Retinal pigment epithelial cell (primary cell): ENCODE results near the gene PCDHB5.
"Not testable (repeated sequence)": the region's sequence is repeated elsewhere in the genome, so short reads cannot be mapped to it uniquely, and the experiment has no call there.

ENCODE experiments used
- DNase-seq: peaks from one replicate; pipeline ENCODE4 v3.0.0-alpha.2; 2010; ENCODE audit warnings: low read depth
- H3K4me3 ChIP-seq: 2 replicates; pipeline ENCODE4 v1.5.1; 2011; ENCODE audit warnings: mild to moderate bottlenecking, low read length, control low read depth, moderate library complexity
- TF ChIP-seq, protein P1 (sequence below): conservative IDR thresholded peaks from 2 replicates; pipeline ENCODE4 v1.5.1; 2011; ENCODE audit warnings: low read depth, low read length, control low read depth, inconsistent platforms

Gene PCDHB5

DNA sequence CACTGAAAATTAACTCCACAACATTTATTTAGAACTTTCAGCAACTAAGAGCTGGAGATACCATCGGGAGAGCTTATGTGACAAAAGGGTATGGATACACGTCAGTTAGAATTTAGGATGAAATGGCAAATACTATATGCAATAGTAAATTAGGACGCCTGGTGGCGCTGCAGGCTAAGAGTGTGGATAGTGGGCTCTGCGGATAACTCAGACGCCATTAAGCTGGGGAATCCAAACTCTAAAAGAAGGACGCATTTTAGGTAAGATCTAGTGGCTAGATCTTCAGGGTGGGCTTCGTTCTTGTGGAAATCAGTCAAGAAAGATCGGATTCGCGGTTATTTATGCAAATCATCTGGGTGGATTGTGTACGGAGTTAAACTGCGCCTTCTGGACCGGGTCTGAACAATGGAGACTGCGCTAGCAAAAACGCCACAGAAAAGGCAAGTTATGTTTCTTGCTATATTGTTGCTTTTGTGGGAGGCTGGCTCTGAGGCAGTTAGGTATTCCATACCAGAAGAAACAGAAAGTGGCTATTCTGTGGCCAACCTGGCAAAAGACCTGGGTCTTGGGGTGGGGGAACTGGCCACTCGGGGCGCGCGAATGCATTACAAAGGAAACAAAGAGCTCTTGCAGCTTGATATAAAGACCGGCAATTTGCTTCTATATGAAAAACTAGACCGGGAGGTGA lies at the start of gene PCDHB5:
Gene PCDHB5, plus strand, starts transcription at position 177 of the 688 bp plus-strand sequence. Its CDS starts 229 bp downstream, at position 406.
- H3K4me3 ChIP-seq: peak within 1 kb of the TSS; percentile 2
- DNase-seq: no peak

DNA sequence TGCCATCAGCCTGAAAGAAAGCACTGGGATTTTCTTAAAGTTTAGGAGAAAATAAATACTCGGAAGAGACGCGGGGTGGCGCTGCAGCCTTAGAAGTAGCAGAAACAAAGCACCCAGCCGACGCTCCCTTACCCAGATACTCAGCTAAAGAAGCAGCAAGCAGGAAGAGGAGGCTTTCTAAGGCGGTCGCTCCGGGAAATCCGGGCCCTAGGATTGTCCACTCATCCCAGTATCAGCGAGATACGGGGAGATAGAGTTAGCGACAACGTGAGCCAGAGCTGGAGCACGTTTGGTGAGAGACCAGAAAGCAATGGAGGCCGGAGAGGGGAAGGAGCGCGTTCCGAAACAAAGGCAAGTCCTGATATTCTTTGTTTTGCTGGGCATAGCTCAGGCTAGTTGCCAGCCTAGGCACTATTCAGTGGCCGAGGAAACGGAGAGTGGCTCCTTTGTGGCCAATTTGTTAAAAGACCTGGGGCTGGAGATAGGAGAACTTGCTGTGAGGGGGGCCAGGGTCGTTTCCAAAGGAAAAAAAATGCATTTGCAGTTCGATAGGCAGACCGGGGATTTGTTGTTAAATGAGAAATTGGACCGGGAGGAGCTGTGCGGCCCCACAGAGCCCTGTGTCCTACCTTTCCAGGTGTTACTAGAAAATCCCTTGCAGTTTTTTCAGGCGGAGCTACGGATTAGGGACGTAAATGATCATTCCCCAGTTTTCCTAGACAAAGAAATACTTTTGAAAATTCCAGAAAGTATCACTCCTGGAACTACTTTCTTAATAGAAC lies 40.3 kb upstream of the PCDHB5 start, which contains the start of gene PCDHB2:
Gene PCDHB2, plus strand, starts transcription at position 135 of the 782 bp plus-strand sequence. Its CDS starts 176 bp downstream, at position 311.
- no peak within 1 kb of the TSS for H3K4me3 ChIP-seq
- DNase-seq: no peak
- TF ChIP-seq, protein P1, sequence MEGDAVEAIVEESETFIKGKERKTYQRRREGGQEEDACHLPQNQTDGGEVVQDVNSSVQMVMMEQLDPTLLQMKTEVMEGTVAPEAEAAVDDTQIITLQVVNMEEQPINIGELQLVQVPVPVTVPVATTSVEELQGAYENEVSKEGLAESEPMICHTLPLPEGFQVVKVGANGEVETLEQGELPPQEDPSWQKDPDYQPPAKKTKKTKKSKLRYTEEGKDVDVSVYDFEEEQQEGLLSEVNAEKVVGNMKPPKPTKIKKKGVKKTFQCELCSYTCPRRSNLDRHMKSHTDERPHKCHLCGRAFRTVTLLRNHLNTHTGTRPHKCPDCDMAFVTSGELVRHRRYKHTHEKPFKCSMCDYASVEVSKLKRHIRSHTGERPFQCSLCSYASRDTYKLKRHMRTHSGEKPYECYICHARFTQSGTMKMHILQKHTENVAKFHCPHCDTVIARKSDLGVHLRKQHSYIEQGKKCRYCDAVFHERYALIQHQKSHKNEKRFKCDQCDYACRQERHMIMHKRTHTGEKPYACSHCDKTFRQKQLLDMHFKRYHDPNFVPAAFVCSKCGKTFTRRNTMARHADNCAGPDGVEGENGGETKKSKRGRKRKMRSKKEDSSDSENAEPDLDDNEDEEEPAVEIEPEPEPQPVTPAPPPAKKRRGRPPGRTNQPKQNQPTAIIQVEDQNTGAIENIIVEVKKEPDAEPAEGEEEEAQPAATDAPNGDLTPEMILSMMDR: no peak

More for the DNA sequence above, at the start of gene PCDHB5:
- TF ChIP-seq, protein P1: peak; percentile 28

GRCh38 chr5:141095263-141095641 lies 39.8 kb upstream of the PCDHB5 start:
- TF ChIP-seq, protein P1: no peak
- H3K4me3 ChIP-seq: no peak overlapping the region
- DNase-seq: no peak

DNA sequence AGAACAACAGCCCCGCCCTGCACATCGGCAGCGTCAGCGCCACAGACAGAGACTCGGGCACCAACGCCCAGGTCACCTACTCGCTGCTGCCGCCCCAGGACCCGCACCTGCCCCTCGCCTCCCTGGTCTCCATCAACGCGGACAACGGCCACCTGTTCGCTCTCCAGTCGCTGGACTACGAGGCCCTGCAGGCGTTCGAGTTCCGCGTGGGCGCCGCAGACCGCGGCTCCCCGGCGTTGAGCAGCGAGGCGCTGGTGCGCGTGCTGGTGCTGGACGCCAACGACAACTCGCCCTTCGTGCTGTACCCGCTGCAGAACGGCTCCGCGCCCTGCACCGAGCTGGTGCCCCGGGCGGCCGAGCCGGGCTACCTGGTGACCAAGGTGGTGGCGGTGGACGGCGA lies 38.8 kb upstream of the PCDHB5 start:
- H3K4me3 ChIP-seq, DNase-seq: not testable (repeated sequence)

DNA sequence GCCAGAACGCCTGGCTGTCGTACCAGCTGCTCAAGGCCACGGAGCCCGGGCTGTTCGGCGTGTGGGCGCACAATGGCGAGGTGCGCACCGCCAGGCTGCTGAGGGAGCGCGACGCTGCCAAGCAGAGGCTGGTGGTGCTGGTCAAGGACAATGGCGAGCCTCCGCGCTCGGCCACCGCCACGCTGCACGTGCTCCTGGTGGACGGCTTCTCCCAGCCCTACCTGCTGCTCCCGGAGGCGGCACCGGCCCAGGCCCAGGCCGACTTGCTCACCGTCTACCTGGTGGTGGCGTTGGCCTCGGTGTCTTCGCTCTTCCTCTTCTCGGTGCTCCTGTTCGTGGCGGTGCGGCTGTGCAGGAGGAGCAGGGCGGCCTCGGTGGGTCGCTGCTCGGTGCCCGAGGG lies 38.4 kb upstream of the PCDHB5 start:
- H3K4me3 ChIP-seq, DNase-seq: not testable (repeated sequence)

DNA sequence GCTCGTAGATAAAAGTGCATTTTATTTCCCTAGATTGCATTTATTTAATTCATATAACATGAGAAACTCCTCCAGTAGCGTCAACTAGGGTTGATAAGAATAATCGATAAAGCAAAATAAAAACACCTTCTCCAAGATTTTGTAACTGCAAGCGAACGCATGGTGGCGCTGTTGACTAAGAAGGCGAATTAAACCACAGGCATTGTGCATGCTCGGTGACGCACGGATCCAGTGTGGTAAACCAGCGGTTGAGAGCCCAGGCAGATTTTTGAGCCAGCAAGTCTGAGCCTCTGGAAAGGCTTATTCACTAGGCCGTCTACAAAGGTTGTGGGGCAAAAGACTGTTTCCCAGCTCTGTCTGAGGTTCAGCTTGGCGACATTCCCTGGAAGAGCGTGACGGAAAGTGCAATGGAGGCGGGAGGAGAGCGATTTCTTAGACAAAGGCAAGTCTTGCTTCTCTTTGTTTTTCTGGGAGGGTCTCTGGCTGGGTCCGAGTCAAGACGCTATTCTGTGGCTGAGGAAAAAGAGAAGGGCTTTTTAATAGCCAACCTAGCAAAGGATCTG lies 34.7 kb upstream of the PCDHB5 start, which contains the start of gene PCDHB3:
Gene PCDHB3, plus strand, starts transcription at position 231 of the 563 bp plus-strand sequence. Its CDS starts 177 bp downstream, at position 408.
- no peak within 1 kb of the TSS for H3K4me3 ChIP-seq

GRCh38 chr5:141101059-141101458 lies 33.9 kb upstream of the PCDHB5 start:
- no peak for DNase-seq
- TF ChIP-seq, protein P1: no peak
- no peak overlapping the region for H3K4me3 ChIP-seq

More for the DNA sequence above, 34.7 kb upstream of the PCDHB5 start, which contains the start of gene PCDHB3:
- TF ChIP-seq, protein P1: peak; percentile 12
- DNase-seq: no peak

GRCh38 chr5:141102070-141102469 lies 32.9 kb upstream of the PCDHB5 start:
- not testable (repeated sequence) for DNase-seq, H3K4me3 ChIP-seq

DNA sequence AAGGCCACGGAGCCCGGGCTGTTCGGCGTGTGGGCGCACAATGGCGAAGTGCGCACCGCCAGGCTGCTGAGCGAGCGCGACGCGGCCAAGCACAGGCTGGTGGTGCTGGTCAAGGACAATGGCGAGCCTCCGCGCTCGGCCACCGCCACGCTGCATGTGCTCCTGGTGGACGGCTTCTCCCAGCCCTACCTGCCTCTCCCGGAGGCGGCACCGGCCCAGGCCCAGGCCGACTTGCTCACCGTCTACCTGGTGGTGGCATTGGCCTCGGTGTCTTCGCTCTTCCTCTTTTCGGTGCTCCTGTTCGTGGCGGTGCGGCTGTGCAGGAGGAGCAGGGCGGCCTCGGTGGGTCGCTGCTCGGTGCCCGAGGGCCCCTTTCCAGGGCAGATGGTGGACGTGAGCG lies 32.5 kb upstream of the PCDHB5 start:
- not testable (repeated sequence) for H3K4me3 ChIP-seq, DNase-seq
